Heart left ventricle (tissue), 13 donors: ENCODE results near the gene CRISPLD2.

ENCODE experiments used
- POLR2A ChIP-seq, 2 donors: fragments of 450-650 bp; IDR thresholded peaks; one replicate each; pipeline ENCODE4 v1.6.1; 2017; ENCODE audit warnings: antibody characterized with exemption in 2 of 2, mild to moderate bottlenecking in 2 of 2, moderate library complexity in 2 of 2
- TF ChIP-seq, protein P1 (sequence below), 12 donors: fragments of 200-600 bp; sonication (generic) in 4 of 12; IDR thresholded peaks; one replicate each; pipeline versions ENCODE4 v1.5.0 to v1.8.0; 2018 to 2022; ENCODE audit warnings: antibody characterized with exemption in 12 of 12, mild to moderate bottlenecking in 5 of 12
- donor health status: ischemic (EF 13 %, LVEDD 7.1; RV severe dilation, severe dysfunction).
- donor health status: DM: no; HTN: yes; CAD: no.
- donor health status: DM: no; HTN: no; CAD: no.
- donor health status: ischemic (EF 25% LVEDD 6.9; RV normal size, moderate dysfunction).
- donor health status: ischemic (EF 25% LVEDD 5.7; RV mildly dilated, moderate dysfunction).
- donor health status: ischemic (EF 35%, LVEDD 5.7; RV mildly dilated, moderate dysfunction).
- donor health status: nonischemic (EF 11% LVEDD 7.7; RV severe dilation, severe dysfunction).
- donor health status: DM: yes; HTN: yes; CAD: no.
- donor health status: PGD.
- donor health status: ischemic (EF 29% LVEDD 5.4; RV normal size, mild dysfunction).
- donor health status: nonischemic (EF 23%, LVEDD 6.1; RV moderate dilation, normal function).

GRCh38 chr16:84843149-84844048 is 23.6 kb downstream of the CRISPLD2 start:
- no peak for TF ChIP-seq POLR2A (IDR thresholded peaks at IDR 0.05)
- TF ChIP-seq, protein P1, sequence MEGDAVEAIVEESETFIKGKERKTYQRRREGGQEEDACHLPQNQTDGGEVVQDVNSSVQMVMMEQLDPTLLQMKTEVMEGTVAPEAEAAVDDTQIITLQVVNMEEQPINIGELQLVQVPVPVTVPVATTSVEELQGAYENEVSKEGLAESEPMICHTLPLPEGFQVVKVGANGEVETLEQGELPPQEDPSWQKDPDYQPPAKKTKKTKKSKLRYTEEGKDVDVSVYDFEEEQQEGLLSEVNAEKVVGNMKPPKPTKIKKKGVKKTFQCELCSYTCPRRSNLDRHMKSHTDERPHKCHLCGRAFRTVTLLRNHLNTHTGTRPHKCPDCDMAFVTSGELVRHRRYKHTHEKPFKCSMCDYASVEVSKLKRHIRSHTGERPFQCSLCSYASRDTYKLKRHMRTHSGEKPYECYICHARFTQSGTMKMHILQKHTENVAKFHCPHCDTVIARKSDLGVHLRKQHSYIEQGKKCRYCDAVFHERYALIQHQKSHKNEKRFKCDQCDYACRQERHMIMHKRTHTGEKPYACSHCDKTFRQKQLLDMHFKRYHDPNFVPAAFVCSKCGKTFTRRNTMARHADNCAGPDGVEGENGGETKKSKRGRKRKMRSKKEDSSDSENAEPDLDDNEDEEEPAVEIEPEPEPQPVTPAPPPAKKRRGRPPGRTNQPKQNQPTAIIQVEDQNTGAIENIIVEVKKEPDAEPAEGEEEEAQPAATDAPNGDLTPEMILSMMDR (IDR thresholded peaks at IDR 0.05), result no peak
